ENCODE measurements around the gene CASS4.

Gene CASS4

GRCh38 chr20:56424931-56425330 lies 12.9 kb downstream of the CASS4 start:
- no peak for DNase-seq (ENCODE audit: low read depth)

GRCh38 chr20:56426026-56426425 lies 14.0 kb downstream of the CASS4 start:
- no peak for DNase-seq (ENCODE audit: low read depth)

DNA sequence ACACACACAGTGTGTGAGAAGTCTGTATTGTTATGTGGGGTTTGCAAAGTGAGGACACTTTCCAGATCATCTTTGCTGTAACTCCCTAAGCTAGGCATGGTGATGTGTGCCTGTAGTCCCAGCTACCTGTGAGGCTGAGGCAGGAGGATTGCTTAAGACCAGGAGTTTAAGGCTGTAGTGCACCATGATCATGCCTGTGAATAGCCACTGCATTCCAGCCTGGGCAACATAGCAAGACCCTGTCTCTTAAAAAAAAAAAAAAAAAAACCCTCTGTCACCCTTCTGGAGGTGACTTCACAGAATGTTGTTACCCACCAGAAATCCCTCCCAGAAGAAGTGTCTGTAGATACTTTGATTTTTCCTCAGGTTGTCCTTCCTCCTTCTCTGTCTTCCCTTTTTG lies 14.9 kb downstream of the CASS4 start:
- no peak for DNase-seq (ENCODE audit: low read depth)

GRCh38 chr20:56427797-56428196 lies 15.7 kb downstream of the CASS4 start:
- DNase-seq (ENCODE audit: low read depth) = no peak

DNA sequence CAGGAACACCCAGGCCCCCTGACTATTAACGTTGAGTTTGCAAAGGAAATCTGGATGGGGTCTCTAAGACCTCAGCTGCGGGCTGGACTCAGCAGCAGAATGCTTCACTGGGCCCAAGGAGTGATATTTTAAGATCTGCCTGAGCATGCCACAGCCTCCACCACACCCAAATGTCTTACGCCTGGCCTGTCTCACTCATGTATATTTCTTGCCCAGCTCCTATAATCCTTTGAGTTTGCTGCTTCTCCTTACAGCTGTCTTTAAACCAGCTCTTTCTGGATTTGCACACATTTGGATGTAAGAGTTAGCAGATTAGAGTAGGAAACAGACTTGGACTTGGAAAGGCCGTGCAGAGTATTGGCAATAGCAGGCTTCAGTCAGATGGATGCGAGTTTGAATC lies 16.4 kb downstream of the CASS4 start:
- DNase-seq (ENCODE audit: low read depth) = no peak

GRCh38 chr20:56428881-56429280 lies 16.8 kb downstream of the CASS4 start:
- no peak for DNase-seq (ENCODE audit: low read depth)

GRCh38 chr20:56429502-56429901 lies 17.4 kb downstream of the CASS4 start:
- DNase-seq (ENCODE audit: low read depth) = no peak

- no peak for DNase-seq (ENCODE audit: low read depth)
These were observed 17.9 kb downstream of the CASS4 start for GRCh38 chr20:56429941-56430340.

DNA sequence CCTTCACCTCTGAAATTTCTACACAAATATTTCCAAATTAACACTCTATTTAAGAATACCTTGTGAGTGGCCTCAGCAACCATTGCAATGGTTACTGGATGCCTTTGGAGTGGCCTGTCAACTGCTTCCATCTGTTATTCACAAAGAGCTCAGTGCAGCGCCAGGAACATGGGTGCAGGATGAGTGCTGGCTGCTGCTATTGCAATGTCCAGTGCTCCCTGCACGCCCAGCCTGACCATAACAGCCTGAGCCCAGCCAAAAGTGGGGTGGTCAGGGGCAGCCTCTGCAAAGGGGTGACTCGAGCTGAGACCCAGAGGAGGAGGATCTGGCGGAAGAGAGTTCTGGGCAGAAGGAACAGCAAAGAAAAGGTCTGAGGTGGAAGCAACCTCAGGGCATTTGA lies 18.4 kb downstream of the CASS4 start:
- DNase-seq (ENCODE audit: low read depth) = no peak

- DNase-seq (ENCODE audit: low read depth) = no peak
These were observed 18.9 kb downstream of the CASS4 start for GRCh38 chr20:56430957-56431356.

DNA sequence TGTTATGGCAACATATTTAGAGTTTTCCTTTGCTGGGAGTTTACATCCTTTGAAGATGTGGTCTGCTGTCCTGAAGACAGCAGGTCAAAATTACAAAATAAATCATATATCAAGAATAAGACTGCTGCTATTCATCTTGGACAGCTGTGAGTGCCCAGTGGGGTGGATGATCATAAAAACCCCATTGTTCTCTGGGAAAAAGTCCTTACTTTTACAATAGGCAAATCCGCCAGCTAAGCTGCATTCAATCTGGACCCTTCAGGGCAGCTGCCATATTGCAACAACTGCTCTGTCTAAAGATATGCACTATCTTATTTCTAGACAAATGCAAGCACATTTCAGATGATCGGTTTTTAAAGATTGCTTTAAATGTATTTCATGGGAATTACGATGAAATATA lies 19.4 kb downstream of the CASS4 start:
- DNase-seq (ENCODE audit: low read depth) = no peak

DNA sequence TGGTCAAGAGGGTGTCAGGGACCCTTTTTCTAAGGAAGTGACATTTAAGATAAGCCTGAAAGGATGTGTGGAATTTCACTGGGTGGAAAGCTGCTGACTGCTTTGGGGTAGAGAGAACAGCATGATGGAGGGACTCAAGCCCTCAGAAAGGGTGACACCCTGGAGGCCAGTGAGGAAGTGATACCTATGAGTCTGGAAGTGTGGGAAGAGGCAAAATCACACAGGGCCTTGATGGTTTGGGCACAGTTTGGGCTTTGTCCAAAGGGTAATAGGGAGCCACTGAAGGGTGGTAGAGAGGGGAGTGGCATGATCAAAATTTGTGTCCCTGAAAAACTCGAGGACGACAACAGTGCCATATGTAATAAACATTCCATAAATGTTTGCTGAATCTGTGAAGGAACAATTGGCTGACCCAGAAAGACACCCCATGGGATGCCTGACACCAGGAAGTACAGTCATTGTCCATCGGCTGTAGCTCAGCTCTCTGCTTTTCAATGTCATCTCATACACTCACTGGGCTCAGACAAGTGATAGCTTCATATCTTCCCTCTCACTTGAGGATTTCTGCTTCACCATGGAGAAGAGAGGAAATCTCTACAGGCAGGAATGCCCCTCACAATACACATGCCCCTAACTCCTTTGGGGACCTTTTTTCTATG lies 21.3 kb downstream of the CASS4 start:
- no peak for DNase-seq (ENCODE audit: low read depth)

DNA sequence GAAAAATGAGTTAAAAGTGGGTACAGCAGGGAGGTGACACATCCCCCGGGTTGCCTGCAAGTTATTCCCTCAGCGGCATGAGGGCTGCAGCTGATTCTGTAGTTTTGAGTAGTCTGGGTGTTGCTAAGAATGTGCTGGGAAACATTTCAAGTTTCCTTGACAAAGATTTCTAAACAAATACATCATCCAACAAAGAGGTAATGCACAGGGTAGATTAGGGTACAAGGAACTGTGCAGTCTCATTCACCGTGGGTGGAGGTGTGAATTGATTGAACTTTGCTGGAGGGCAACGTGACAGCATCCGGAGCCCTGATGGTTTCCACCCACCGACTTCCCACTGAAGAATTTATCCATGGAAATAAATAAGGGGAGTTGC lies 21.8 kb downstream of the CASS4 start:
- peak; percentile 35 for DNase-seq (ENCODE audit: low read depth)

DNA sequence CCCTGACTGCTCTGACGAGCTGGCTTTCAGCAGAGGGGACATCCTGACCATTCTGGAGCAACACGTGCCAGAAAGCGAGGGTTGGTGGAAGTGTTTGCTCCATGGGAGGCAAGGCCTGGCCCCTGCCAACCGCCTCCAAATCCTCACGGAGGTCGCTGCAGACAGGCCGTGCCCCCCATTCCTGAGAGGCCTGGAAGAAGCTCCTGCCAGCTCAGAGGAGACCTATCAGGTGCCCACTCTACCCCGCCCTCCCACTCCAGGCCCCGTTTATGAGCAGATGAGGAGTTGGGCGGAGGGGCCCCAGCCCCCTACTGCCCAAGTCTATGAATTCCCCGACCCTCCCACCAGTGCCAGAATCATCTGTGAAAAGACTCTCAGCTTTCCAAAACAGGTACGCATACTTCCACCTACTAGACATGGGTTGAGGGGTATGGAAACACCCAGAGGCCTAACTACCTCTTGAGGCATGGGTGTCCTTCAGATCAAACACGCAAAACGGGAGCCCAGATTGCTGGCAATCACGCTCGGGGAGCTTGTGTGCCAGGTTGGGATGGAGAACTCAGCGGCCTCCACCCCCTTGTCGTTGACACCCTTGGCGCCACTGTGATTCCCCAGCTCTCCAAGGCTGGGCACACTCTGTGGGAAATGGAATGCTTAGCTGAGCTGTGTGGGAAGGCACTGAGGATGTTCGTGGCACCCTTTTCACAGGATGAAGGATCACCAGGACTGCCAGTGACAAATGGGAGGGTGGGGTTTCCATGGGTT lies 25.3 kb downstream of the CASS4 start:
- no peak for DNase-seq (ENCODE audit: low read depth)

GRCh38 chr20:56438284-56438683 lies 26.2 kb downstream of the CASS4 start:
- DNase-seq (ENCODE audit: low read depth) = no peak

DNA sequence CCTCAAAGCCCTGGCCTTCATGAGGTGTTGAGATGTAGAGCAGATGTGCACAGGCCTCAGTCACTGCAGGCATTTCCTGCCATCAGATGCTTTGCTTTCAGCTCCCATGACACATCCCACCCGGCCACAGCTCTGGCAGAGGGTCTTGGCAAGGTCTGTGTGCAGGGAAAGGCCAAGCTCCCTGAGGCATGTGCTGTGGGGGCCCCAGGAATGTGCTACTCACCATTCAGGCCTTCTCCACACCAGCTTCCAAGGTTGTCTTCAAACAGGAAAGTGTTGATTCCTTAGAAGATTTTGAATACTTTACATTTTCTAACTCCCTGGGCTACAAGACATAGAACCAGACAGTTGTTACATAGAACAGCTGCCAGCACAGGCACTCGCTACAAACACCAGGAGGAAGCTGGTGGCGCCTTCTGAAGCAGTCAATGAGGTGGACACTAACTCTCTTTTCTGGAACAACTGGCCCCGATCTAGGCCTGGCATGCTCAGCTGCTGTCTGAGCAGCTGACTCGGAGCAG lies 27.8 kb downstream of the CASS4 start:
- peak; percentile 44 for DNase-seq (ENCODE audit: low read depth)

DNA sequence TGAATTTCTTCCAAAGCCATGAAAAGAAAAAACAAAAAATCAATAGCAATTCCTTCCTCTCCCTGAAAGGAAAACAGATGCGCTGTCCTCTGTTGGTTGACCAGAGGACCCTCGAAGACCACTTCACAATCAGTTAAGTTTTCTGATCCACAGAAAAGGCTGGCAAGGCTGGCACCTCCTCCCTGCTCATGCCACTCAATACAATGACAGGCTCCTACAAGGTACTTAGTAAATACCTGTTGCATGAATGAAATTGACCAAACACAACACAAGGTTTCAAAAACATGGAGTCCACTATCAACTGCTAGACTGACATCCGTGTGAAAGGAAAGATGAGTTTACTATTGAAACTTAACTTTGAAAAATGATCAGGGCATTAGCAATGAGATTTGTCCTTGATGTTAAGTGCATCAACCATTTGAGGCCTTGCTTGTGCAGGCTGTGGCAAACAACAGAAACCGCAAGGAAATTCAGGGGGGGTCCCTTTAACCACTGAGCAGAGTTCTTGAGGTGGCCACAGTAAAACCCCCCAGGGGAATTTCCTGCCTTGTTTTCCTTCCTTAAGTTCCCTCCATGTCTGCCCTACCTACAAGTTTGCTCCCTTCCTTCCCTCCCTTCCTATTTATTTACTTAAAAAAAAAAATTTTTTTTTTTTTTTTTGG lies 28.4 kb downstream of the CASS4 start:
- DNase-seq (ENCODE audit: low read depth) = no peak

DNA sequence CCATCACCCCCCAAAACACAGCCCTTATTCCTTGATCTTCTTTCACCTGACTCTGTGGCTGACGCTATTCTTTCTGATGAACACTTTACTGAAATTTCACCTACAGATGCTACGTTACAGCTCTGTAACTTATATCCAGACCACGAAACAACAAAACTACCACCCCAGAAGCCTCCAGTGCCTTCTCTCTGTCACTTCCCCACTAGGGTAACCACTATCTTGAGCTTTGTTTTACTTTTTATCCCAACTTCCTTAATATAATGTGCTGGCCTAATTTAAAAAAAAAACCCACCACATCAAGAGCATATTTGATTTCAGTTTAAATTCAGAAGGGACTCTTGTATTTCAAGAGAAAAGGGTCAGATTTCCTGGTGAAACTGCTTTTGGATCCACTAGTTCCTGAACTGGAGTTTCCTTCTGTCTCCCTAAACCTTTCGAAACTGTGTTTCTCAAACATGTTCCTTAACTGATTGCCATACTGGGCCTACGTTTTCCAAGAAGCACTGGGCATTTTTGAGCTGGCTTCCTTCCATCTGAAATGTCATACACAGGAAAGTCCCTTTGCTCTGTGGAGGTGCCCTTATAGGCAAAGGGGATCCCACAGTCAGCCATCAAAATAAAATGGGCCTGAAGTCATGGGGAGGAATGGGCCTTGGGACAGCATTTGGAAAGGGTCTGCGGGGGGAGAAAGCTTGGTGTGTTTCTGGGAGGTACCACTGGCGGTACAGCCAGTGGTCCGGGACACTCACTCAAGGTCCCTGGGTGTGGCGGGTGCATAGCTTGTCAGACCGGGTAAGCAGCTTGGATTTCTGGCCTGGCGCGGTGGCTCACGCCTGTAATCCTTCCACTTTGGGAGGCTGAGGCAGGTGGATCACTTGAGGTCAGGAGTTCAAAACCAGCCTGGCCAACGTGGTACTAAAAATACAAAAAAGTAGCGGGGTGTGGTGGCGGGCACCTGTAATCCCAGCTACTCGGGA lies 30.6 kb downstream of the CASS4 start:
- DNase-seq (ENCODE audit: low read depth) = no peak

- DNase-seq (ENCODE audit: low read depth) = no peak
These were observed 31.8 kb downstream of the CASS4 start for GRCh38 chr20:56443654-56444540.

DNA sequence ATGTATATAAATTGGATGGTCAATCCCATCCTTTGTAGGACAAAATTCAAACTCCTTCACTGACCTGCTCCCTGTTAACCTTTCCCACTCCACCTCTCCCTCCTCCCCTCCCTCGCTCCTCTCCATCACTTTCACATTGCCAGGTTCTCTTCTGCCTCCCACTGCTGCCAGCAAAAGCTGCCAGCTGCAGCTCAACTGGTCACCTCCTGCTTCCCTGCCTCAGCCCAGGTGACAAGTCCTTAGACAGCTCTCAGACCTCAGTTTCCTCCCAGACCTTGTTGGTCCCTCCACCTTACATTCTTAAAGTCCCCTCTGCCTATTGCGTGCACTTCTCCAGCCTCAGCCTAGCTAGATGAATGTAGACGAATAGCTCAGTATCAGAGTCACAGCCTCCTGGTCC lies 33.1 kb downstream of the CASS4 start:
- no peak for DNase-seq (ENCODE audit: low read depth)

DNA sequence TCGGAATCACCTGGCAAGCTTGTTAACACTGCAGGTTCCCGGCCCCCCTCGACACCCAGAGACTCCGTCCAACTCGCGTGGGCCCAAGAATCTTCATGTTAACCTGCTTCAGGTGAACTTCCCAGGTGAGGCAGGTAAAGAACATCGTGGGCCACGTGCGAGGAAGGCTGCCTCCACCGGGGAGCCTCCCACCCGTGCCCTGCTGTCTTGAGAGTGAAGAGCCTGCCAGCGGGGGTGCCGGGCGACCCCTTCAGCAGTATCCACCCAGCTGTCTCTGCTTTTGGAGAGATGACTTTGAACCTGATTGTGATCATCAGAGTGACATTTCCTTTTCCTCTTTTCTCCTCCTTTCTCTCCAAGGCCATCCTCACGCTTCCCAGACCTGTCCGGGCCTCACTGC lies 33.5 kb downstream of the CASS4 start:
- DNase-seq (ENCODE audit: low read depth) = no peak
